CD4-positive, alpha-beta T cell (primary cell): Measurements from ENCODE around the gene SCRN2. TPM values are rescaled to one million over a fixed set of nuclear protein-coding genes. Genes with fewer than 3 reads are reported as not detected.

Experiments
- ATAC-seq: fragments of 200-7000 bp; cut with Tn5 transposase; one replicate; pipeline ENCODE4 v1.10.0; 2022; ENCODE audit warnings: mild to moderate bottlenecking; ENCODE audit not compliant: poor library complexity
- CTCF ChIA-PET: fragments of 350-600 bp; sonication (Branson Sonifier 250); formaldehyde crosslinking; loops from one replicate; lab custom pipeline; 2021; ENCODE audit warnings: antibody characterized with exemption, inconsistent platforms; lab: Charles Lee
- POLR2A ChIA-PET: fragments of 350-600 bp; sonication (Branson Sonifier 250); formaldehyde crosslinking; loops from one replicate; lab custom pipeline; 2021; ENCODE audit warnings: antibody characterized with exemption, inconsistent platforms; lab: Charles Lee
- DNase-seq, 14 experiments: peaks; one replicate each; pipeline ENCODE4 v3.0.0-alpha.2; 2013 to 2020; ENCODE audit warnings: mixed read lengths in 2 of 14
- H3K27ac ChIP-seq, 2 donors: one replicate each; pipeline versions ENCODE4 v1.5.1 to v1.7.0; 2013; ENCODE audit warnings: low read length in 2 of 2, low read depth in 1 of 2, mild to moderate bottlenecking in 1 of 2
- H3K27me3 ChIP-seq, 2 experiments: 1 replicate in 1 of 2; 2 replicates in 1 of 2; pipeline versions ENCODE4 v1.6.1 to v1.7.0; 2013; ENCODE audit warnings: low read length in 2 of 2, control low read depth in 1 of 2, mild to moderate bottlenecking in 1 of 2, moderate library complexity in 1 of 2; ENCODE audit not compliant: insufficient read depth in 2 of 2, control insufficient read depth in 1 of 2
- H3K36me3 ChIP-seq: one replicate; pipeline ENCODE4 v1.6.1; 2013; ENCODE audit warnings: low read length, control low read depth; ENCODE audit not compliant: insufficient read depth
- H3K4me1 ChIP-seq: one replicate; pipeline ENCODE4 v1.6.1; 2013; ENCODE audit warnings: low read length, control low read depth; ENCODE audit not compliant: insufficient read depth
- H3K4me3 ChIP-seq: one replicate; pipeline ENCODE4 v1.5.1; 2013; ENCODE audit warnings: mild to moderate bottlenecking, low read length, moderate library complexity
- H3K9me3 ChIP-seq, 2 experiments: 1 replicate in 1 of 2; 2 replicates in 1 of 2; pipeline versions ENCODE4 v1.6.1 to v1.7.0; 2013; ENCODE audit warnings: low read length in 2 of 2, mild to moderate bottlenecking in 2 of 2, control low read depth in 1 of 2, moderate library complexity in 1 of 2; ENCODE audit not compliant: control insufficient read depth in 1 of 2, insufficient read depth in 1 of 2
- H3K27ac Mint-ChIP-seq: one replicate; pipeline ENCODE4 v1.8.0; 2020; ENCODE audit warnings: mixed read lengths
- H3K27me3 Mint-ChIP-seq: one replicate; pipeline ENCODE4 v1.8.0; 2021; ENCODE audit warnings: mixed read lengths
- H3K36me3 Mint-ChIP-seq: one replicate; pipeline ENCODE4 v1.8.0; 2021; ENCODE audit warnings: low read depth, mixed read lengths
- H3K4me1 Mint-ChIP-seq: one replicate; pipeline ENCODE4 v1.8.0; 2021; ENCODE audit warnings: low read depth, mixed read lengths
- H3K4me3 Mint-ChIP-seq: one replicate; pipeline ENCODE4 v1.8.0; 2020; ENCODE audit warnings: mild to moderate bottlenecking, mixed read lengths
- H3K9me3 Mint-ChIP-seq: one replicate; pipeline ENCODE4 v1.8.0; 2020; ENCODE audit warnings: mixed read lengths
- intact Hi-C, 2 experiments: fragments of 100-400 bp; cut with DNase I in 1 of 2; cut with micrococcal nuclease in 1 of 2; formaldehyde crosslinking; loops; one replicate each; pipeline versions ENCODE4 v1.15.1 to v1.9.0; 2023 to 2025; cut with DNase I, micrococcal nuclease
- total RNA-seq, 174 experiments: library from RNA in 2 of 174; stranded (reverse) in 2 of 174; gene quantifications; one replicate each; pipeline ENCODE4 v1.2.3 and lab custom pipeline; 2021 to 2026
- TF ChIP-seq, protein P1 (sequence below): fragments of 200-600 bp; IDR thresholded peaks from one replicate; pipeline ENCODE4 v1.8.0; 2022; ENCODE audit warnings: antibody characterized with exemption, mild to moderate bottlenecking

Gene SCRN2
- total RNA-seq, 2 experiments from 2014 or later = 15.3 to 17.2 TPM

DNA sequence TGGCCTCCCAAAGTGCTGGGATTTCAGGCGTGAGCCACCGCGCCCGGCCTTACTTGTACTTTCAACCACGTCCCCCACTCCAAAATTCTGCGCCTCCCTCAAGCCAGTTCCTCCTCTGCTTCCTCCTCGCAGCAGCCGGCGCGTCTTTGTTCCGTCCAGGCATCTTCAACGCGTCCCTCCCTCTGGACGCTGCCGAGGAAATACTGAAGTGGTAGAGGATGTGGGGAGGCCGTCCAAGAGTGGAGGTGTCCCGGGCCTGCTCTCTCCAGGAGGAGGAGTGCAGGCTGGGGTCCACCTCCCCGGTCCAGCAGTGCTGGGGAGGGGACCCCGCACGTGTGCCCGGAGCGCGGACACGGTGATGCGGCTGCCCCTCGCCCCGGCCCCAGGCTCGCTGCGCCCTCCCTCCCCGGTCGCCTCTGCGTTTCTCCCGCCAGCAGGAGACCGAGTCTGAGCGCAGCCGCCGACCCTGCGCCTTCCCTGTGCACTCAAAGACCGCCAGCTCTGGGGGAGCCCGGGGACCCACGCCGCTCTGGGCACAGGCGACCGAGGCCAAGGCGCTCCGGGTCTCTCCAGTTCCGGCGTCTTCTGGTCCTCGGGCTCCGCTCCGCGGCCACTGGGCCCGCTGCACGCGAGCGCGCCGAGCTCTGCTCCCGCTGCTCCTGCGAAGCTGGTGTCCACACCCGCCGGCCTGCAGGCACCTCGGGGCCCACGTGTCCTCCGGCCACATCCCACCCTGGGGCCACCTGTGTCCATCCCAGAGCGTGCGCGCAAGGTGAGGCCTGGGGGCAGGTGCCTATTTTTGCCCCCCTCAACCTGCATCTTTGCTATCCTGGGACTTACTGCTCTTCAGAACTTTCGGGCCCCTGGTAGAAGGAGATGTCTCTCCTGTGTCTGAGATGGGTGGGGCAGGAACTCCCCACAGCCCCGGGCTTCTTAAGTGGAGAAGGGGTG, 51.2 kb downstream of the SCRN2 start:
- peaks cover 87% of the 10 kb centered on the region for H3K27me3 Mint-ChIP-seq
- TF ChIP-seq, protein P1, sequence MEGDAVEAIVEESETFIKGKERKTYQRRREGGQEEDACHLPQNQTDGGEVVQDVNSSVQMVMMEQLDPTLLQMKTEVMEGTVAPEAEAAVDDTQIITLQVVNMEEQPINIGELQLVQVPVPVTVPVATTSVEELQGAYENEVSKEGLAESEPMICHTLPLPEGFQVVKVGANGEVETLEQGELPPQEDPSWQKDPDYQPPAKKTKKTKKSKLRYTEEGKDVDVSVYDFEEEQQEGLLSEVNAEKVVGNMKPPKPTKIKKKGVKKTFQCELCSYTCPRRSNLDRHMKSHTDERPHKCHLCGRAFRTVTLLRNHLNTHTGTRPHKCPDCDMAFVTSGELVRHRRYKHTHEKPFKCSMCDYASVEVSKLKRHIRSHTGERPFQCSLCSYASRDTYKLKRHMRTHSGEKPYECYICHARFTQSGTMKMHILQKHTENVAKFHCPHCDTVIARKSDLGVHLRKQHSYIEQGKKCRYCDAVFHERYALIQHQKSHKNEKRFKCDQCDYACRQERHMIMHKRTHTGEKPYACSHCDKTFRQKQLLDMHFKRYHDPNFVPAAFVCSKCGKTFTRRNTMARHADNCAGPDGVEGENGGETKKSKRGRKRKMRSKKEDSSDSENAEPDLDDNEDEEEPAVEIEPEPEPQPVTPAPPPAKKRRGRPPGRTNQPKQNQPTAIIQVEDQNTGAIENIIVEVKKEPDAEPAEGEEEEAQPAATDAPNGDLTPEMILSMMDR = peak; percentile 31
- H3K9me3 Mint-ChIP-seq = no peaks in the 10 kb centered on the region
- H3K27ac Mint-ChIP-seq = no peak overlapping the region
- H3K4me1 Mint-ChIP-seq = peaks cover 16% of the 10 kb centered on the region
- peak overlapping the region; percentile 42 for H3K4me3 ChIP-seq
- ATAC-seq = peak; percentile 80
- peaks cover 24 to 52% of the 10 kb centered on the region in 2 experiments for H3K27me3 ChIP-seq
- peaks cover 0 to 5% of the 10 kb centered on the region in 2 experiments for H3K9me3 ChIP-seq
- H3K36me3 Mint-ChIP-seq = no peaks in the 10 kb centered on the region
- intact Hi-C loops = no loop called here
- peaks cover 10% of the 10 kb centered on the region for H3K4me1 ChIP-seq
- peak in 13 of 14 experiments; percentile 12 to 75 (median 33) for DNase-seq
- CTCF ChIA-PET = interaction anchor here (0.6 to 1.3 kb wide), 6 partner anchors 12 to 284 kb away, joined by 3 to 6 read pairs (median 4); no protein-coding TSS in a partner anchor
- POLR2A ChIA-PET = interaction anchor here (1.0 kb wide), 1 partner anchor 141 kb away, joined by 3 read pairs; no protein-coding TSS in a partner anchor
- no peaks in the 10 kb centered on the region for H3K36me3 ChIP-seq
- H3K27ac ChIP-seq = no peak overlapping the region
- peak overlapping the region; percentile 73 for H3K4me3 Mint-ChIP-seq

Other genes starting within 250 kb of the SCRN2 start
- gene KPNB1, start 191.4 kb downstream of the SCRN2 start, total RNA-seq = 100 to 1,000 TPM; 145 to 151 TPM
- gene TBKBP1, start 147.1 kb downstream of the SCRN2 start, total RNA-seq = 1 to 10 TPM; 2.4 to 3.0 TPM
- 10 to 100 TPM; 10.6 to 12.3 TPM for gene TBX21, start 108.0 kb downstream of the SCRN2 start, total RNA-seq
- 10 to 100 TPM; 30.1 to 30.8 TPM for gene OSBPL7, start 19.5 kb downstream of the SCRN2 start, total RNA-seq
- gene MRPL10, start 9.7 kb downstream of the SCRN2 start, total RNA-seq = 10 to 100 TPM; 49.0 to 51.4 TPM
- gene LRRC46, start 9.6 kb downstream of the SCRN2 start, total RNA-seq = under 1 TPM; 0.42 to 0.85 TPM
- gene SP6, start 9.9 kb upstream of the SCRN2 start, total RNA-seq = under 1 TPM; 0.17 to 0.27 TPM
- gene SP2, start 55.0 kb upstream of the SCRN2 start, total RNA-seq = 10 to 100 TPM; 19.9 to 21.5 TPM
- 1 to 10 TPM; 2.2 to 2.4 TPM for gene PNPO, start 100.3 kb upstream of the SCRN2 start, total RNA-seq
- gene PRR15L, start 116.6 kb upstream of the SCRN2 start, total RNA-seq = not detected
- 100 to 1,000 TPM; 206 to 224 TPM for gene CDK5RAP3, start 129.8 kb upstream of the SCRN2 start, total RNA-seq
- under 1 TPM; 0.47 to 0.88 TPM for gene COPZ2, start 196.5 kb upstream of the SCRN2 start, total RNA-seq
- gene NFE2L1, start 207.1 kb upstream of the SCRN2 start, total RNA-seq = 10 to 100 TPM; 28.1 to 30.6 TPM